Ureter (tissue), 1 donor: ENCODE measurements around the gene RGS3. TPM values are rescaled to one million over a fixed set of nuclear protein-coding genes. Genes with fewer than 3 reads are reported as not detected.

Experiments used
- DNase-seq: peaks from one replicate; pipeline ENCODE4 v3.0.0-alpha.2; 2020; ENCODE audit warnings: low spot score
- total RNA-seq: library from RNA; stranded (reverse); gene quantifications from one replicate; pipeline ENCODE4 v1.2.4, GENCODE V29; 2023
- donor health status: DM: yes; HTN: yes; CAD: no.

Gene RGS3
- total RNA-seq, 1 donor from 2014 or later: 57.9 TPM

DNA sequence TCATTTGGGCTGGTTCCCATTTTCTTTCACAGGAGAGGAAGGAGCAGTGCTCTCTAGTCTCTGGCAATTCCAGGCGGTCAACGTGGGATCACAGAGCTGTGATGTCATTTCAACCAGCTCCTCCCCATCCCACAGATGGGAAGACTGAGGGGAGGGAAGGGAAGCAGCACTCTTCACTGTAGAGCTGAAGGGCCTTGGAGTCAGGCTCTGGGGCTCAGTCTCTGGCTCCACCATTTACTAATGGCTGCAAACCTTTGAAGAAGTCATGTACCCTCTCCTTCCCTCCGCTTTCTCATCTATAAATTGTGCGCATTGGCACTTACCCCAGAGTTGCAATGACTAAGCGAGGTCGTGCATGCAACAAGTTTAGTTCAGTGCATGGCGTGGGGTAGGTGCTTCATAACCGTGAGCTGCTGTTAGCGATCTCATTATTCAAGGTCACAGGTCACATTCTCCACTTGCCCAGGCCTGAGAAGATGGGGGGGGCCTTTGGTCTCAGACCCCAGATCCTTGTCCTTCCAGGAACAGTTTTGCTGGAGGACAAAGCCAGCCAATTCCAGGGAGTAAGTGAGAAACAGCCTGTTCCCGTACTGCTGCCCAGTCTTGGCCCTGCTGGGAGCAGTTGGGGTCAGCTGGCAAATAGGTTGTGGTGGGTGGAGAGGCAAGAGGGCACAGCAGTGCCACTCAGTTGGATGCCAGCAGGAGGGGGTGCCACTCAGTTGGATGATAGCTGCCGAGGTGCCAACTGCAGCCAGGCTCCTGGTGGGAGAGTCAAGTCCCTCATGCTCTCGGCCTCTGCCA is 136.7 kb downstream of the RGS3 start:
- DNase-seq: no peak

DNA sequence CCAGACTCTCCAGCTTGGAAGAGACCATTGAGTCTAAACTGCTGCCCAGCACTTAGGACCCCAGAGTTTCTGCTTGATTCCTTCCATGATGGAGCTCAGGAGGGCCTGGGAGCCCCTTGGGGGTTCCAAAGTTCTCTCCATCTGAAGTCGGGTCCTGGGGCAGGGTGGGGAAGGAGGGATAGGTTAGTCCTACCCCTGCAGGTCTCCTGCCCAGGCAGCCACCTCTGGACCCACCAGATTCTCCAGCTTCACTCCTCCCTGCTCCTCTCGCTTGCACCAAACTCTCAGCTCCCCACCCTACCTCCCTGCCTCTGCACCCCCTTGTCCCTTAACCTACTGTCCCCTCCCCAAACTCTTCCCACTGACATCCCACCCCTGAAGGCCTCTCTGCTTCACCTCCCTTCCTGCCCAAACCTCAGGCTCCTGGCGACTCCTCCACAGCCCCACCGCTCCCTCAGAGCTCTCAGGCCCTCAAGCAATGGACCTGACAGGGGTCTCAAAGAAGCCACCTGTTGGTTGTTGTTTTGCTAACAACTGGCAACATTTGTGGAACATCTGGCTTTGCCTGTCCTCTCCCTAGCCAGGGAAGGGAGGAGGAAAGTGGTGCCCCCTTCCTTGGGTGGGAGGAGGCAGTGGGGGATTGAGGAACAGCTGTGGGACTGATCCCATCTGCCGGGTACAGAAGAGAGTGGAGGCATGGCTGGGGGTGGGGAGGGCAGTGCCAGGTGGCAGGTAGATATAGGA is 137.5 kb downstream of the RGS3 start:
- no peak for DNase-seq

DNA sequence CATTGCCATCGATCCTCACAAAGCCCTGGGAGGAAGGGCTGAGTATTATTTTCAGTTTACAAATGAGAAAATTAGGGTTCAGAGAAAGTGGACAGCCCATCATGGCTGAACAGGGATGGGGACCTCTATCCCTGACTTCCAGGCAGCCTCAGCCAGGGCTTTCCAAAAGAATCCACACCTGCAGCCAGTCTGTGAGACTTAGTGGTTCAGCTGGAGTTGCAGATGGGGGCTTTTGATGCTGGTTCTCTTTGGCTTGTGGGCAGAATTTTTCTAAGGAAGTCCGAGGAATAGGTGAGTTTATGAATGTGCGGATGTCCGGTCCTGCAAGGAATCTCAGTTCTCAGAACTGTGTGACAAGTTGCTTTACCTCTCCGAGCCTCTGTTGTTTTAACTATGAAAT is 138.1 kb downstream of the RGS3 start:
- no peak for DNase-seq

DNA sequence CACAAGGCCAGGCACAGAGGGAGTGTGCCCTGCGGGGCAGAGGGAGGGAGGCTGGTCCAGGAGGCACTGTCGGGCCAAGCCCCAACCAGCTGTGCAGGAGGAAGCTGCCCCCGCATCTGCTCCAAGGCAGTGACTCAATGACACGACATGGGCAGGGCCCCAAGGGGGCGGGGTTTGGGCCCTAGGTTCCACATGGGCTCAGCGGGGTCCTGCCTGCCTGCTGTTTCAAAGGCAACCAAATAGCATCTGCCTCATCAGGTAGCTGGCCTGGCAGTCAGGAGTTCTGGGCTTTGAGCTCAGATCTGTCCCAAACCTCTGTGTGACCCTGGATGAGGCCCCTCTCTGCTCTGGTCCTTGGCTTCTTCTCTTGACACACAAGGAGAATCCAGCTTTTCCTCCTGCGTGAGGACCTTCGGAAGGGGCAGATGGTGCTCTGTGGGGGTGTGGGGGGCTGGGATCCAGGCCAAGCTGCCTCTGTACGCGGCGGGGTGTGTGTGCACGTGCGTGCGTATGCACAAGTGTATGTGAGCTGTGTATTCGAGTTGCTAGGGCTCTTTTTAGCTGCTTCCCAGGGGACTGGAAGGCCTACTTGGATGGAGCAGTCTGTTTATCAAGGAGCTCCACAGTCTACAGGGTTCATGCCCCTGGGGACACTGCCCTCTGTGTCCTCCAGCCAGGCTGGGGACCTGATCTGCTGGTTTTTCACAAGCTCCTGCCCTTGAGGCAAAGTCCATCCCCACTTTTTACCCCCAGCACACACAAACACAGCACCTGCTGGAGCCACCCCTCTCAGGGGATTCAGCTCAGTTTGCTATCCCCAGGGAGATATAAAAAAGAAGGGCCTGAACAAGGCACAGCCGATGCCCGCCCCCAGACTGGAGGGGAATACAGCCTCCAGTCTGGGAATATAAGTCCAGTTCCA is 138.9 kb downstream of the RGS3 start:
- peak; percentile 75 for DNase-seq

DNA sequence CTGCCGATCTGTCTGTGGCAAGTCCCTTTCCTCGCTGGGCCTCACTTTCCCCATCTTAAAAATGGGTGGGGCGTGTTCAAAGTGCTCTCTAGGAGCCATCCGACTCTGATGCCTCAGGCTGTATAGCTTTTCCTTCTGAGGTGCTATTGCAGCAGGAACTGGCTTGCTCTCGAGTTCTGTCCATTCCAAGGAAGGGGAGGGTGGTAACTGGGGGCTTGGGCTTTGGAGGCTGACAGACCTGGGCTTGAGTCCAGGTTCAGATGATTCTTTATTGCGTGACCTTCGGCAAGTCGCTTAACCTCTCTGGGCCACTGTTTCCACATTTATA is 139.5 kb downstream of the RGS3 start:
- DNase-seq: no peak

DNA sequence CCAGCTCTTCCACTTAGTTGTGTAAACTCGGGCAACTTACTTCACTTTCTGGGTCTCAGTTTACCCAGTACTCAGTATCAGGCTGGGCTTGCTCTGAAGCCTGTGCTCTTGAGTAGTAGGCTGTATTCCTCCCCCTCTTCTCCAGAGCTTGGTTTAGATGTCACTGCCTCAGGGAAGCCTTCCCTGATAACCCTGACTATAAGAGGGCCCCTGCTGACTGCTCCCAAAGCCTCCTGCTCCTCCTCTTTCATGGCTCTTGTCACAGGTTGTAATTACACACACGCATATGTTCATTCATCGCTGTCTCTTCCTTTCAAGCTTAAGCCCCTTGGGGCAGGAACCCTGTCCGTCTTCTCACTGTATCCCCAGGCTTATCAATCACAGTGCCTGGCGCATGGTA is 140.2 kb downstream of the RGS3 start:
- no peak for DNase-seq

DNA sequence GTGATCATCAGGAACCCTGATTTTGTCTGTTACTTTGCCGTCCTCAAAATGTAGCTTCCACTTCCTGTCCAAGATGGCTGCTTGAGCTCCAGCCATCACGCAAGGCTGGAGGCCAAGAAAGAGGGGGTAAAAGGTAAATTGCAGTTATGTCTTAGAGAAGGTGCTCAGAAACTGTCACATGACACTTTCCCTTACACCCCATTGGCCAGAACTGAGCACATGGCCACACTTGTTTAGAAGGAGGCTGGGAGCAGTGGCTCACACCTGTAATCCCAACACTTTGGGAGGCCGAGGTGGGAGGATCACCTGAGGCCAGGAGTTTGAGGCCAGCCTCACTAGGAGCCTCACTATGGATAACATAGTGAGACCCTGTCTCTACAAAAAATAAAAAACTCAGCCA is 140.9 kb downstream of the RGS3 start:
- no peak for DNase-seq

DNA sequence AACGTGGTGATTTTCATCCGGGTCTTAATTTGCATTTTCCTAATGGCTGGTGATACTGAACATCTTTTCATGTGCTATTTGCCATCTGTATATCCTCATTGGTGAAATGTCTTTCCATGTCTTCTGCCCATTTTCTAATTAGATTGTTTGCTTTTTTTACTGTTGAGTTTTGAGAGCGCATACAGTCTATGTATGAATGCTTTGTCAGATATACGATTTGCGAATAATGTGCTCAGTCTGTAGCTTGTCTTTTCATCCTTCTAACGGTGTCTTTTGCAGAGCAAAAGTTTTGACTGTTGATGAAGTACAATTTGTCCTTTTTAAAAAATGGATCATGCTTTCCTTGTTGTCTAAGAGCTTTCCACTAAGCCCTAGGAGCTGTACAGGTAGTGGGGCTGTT is 143.0 kb downstream of the RGS3 start:
- DNase-seq: no peak

DNA sequence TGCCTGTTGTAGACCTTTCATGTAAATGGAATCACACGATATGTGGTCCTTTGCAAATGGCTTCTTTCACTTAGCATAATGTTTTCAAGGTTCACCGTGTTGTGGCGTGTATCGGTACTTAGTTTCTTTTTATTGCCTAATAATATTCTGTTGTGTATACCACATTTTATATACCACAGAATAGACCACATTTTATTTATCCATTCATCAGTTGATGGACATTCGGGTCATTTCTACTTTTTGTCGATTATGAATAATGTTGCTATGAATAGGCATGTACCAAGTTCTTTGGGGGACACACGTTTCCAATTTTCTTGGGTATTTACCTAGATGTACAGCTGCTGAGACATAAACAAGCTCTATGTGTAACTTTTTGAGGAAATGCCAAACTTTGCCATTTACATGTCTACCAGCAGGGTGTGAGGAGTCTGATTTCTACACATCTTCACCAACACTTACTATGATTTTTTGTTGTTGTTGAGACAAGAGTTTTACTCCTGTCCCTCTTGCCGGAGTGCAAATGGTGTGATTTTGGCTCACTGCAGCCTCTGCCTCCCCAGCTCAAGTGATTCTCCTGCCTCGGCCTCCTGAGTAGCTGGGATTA is 144.7 kb downstream of the RGS3 start:
- DNase-seq: no peak

DNA sequence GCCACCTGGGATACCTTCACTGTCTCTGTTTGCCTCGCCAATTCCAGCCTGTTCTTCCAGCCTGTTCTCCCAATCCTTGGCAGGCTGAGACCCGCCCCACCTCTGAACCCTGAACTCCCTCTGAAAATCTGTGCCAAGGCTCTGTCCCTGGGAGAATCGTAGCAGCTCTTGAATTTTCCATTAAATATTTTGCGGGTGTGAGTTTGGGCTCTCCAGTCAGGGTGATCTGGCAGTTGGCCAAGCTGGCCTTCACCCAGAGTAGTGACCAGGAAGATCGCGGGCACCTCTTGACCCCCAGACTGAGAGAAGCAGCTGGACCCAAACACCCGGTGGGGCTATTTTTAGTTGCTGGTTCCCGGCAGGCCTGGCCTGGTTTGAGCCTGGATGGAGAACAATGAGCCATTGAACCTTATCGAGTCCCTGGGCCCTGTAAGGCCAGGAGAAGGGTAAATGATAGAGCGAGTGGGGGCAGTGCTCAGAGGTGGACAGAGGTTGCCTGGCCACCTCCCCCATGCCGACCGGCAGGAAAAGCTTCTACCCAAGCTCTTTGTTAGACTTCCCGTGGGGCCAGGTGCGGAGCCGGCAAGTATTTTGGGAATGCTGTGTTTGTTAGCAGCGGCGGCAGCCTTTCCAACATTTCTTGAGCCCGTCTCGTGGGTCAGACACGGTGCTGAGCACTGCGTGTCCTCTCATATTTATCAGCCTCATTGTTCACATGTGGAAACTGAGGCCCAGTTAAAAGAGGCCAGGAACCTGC is 146.2 kb downstream of the RGS3 start:
- DNase-seq: peak; percentile 87

DNA sequence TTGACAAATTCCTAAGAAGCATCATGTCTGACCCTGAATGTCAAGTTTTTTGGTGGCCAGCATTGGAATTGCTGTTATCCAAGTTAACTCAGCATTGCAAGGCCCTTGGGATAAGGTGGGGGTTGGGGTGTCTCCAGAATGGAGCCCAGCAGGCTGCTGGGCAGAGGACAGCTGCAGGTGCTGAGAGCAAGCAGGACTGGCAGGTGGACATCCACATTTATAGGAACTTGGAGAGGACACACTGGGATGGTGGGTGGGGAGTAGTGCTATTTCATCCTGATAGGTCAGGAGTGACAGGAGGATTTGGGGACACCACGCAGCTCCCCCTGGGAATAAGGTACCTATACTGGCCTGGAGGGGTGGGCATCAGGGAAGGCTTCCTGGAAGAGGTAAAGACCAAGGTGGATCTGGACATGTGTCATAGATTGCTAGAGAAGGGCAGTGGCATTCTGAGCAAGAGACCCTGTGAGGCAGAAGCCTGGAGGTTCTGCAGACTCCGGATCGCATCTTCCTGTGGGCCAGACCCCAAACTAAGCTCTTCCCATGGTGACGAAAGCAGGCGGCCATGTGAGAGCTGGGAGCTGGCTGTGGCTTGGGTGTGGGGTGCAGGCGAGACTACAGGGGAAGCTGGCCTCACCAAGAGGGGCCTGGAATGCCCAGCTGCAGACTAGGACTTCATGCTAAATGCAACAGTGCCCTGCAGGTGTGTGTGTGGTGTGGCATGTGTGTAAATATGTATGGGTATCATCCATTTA is 148.1 kb downstream of the RGS3 start:
- no peak for DNase-seq

DNA sequence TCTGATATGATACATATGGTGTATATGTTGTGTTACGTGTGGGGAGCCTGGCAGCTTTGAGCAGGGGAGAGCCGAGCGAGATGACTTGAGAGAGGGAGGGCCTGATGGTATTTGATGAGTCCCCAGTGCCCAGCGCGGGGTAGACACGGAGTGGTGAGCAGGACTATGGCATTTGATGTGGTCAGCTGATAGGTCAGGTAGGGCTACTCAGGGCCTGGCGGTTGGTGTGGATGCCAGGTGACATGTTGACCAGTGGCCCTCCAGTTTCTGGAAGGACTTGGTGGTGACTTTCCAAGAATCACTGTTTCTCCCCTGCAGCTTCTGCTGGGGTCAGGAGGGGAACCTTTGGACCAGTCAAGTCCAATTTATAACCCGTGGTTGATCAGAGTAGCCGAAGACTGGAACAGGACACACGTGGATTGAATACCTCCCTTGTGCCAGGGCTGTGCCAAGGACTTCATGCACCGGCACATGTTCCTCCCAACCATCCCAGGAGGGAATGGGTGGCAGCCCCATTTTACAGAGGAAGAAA is 148.8 kb downstream of the RGS3 start:
- DNase-seq: no peak

DNA sequence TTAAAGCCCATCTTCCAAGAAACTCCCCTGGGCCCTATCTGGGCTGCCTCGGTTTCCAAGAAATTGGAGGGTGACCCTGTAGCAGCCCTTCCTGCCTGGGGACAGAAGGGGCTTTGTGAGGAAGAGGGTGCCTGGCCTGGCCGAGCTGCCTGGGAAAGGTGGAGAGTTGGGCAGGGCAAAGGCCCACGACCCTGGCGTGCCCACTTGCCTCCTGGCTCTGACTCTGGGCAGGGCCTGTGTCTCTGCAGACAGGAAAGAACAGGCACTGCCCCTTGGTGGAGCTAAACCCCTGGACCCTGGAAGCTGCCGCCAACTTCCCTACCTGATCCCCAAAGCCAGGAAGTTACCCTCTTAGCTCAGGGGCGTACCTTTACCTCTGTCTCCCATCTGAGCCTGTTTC is 149.3 kb downstream of the RGS3 start:
- DNase-seq: no peak

DNA sequence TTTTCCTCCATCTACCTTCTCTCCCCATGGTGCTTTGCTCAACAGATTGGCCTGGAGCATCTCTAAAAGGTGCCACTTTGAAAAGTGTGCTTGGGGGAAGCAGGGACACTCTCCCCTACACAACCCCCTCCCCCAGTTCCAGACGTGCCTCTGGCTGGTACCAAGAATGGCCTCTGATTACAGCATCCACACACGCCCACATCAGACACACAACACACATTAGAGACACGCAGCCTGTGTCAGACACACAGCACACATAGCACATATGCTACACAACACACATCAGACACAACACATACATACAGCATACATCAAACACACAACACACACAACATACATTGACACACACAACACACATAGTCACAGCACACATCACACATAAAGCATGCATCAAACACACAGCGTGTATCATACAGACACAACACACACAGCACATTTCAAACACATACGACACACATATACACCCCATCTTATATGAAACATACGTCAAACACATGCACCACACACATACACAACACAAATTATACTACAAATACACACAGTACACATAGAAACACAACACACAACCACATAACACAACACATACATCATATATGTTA is 150.4 kb downstream of the RGS3 start:
- DNase-seq: no peak

DNA sequence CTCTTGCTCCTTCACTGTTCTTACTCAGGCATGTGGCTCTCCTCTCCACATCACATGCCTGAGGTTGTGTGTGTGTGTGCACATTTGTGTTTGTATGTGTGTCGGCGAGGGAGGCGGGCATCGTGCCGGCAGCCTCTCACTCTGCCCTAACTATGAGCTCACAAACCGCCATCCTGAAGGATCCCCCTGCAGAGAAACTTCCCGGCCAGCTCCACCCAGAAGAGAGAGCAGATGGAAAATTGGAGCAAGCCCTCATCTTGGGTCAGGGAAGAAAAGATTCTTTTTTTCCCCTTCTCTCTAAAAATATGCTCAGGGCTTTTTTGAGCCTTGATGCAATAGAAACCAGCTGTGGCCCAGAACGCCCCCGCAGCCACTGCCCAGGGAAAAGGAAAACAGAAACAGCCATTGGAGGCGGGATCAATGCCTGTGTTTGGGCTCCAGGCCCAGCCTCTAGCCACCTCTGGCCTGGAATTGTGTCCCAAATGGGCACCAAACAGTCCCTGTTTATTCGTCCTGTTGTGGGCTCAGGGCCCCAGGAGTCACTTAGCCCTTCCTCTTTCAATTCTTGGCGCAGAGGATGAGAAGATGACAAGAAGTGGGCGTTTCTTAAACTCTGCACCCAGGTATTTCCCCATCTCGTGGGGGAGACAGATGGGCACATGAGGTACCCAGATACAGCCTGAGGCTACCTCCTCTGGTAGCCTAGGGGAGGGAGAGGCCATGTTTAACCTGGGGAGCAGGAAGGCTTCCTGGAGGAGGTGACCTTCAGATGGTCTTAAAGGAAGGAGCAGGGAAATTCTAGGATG is 151.5 kb downstream of the RGS3 start:
- DNase-seq: no peak

DNA sequence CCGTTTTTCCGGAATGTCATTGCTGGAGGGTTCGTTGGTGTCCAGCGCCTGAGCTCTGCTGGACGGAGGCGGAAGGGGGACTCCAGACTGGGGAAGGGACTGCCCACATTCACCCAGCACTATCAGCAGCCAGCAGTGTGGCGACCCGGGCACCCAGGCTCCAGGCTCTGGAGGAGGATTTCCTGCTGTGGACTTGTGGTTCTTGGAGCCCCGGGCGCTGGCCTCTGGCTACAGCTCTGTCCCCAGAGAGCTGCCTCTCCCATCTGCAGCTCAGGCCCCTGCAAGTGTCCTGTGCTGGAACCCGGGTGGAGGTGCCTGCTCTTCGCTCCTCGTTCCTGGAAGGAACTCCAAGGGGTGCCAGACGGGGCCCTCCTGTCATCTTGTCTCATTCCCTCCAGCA is 152.6 kb downstream of the RGS3 start:
- DNase-seq: no peak

DNA sequence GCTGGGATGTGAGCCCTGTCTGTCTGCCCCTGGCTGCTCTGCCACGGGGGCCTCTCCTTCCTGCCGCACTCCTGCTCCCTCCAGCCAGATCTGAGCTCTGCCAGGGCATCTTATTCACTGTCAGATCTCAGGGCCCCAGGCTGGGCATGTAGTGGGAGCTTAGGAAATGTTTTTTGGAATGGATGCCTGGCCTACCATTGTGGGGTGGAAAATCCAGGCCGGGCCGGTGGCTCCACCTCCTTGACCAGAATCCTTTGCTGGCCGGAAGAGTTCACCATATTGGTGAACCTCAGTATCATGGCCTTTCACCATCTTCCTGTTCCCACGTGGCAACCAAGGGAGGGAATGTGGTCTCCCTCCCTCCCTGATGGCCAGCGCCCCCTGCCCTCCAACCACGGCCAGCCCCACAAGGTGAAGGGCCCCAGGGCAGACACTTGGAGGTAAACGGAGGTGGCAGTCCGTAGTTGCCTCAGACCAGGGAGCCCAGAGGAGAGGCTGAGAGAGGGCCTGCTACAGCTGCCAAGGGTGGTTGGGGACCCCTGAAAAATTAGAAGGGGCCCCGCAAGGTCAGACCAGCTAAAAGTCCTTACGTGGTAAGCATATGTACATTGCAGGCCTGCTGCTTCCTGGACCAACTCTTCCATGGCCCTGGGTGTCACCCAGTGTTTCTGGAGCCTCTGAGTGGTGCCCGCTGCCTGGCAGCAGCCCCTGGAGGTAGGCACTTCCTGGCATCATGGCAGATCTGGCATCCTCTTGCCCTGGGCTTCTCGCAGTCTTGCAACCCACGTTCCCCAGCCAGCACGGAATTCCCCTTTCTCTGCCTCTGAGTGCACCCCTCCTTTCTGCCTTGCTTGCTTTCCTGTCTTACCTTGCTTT is 153.3 kb downstream of the RGS3 start:
- DNase-seq: no peak

DNA sequence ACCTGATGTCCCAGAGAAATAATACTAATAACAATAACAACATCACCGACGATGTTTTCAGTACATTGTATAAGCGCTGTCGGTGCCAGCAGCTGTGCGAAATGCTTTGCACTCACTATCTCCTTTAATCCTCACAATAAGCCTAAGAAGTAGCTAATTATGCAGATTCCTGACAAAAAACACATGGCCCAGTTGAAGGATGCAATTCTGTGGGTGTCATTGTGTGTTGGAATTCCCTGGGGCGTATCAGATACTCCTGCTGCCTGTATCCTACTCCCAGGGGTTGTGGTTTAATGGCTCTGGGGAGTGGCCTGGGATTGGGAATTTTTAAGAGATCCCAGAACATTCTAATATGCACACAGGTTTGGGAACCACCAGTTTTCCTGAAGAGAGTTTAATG is 154.0 kb downstream of the RGS3 start:
- DNase-seq: no peak
